GM23338 (cell line): Measurements from ENCODE around the gene TMEM141.

Experiments
- CREB1 ChIP-seq: fragments of 250-450 bp; sonication (Bioruptor Pico); IDR thresholded peaks from 2 replicates; pipeline ENCODE4 v1.5.0; 2020; ENCODE audit warnings: low read depth, mild to moderate bottlenecking, moderate library complexity
- CTCF ChIP-seq, 2 experiments: fragments of 200-600 bp in 1 of 2; sonication (generic) in 1 of 2; conservative IDR thresholded peaks; 2 replicates each; pipeline versions ENCODE4 v1.5.1 to v1.6.1; 2016 to 2017; ENCODE audit warnings: antibody characterized with exemption in 2 of 2, low read depth in 2 of 2, mild to moderate bottlenecking in 2 of 2, moderate library complexity in 1 of 2
- EZH2phosphoT487 ChIP-seq: fragments of 200-600 bp; sonication (generic); IDR thresholded peaks from one replicate; pipeline ENCODE4 v1.8.1; 2018; ENCODE audit warnings: antibody characterized with exemption; ENCODE audit not compliant: unreplicated experiment

DNA sequence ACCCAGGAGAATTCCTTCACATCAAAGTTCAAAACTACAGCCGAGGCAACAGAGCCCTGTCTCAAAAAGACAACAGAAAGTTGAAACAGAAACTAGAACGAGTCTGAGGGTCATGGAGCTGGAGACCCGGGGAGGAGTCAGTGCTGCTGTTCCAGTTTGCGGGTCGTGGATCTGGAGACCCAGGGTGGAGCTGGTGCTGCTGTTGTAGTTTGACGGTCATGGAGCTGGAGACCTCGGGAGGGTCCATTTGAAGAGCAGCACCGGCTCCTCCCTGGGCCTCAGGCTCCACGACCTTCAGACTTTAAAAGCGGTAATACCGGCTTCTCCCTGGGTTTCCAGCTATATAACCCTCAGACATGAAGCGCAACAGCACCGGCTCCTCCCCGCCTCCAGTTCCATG lies 13.8 kb upstream of the TMEM141 start:
- TF ChIP-seq CREB1 (CRISPR knock-in tag) (no peak), CTCF (conservative IDR thresholded peaks at IDR 0.05; ENCODE audit: low read depth in 2 of 2) (no peak), EZH2phosphoT487 (no peak)
